Breast epithelium (tissue), 3 donors: ENCODE data around the gene ZNF407.

ENCODE experiments used
- POLR2A ChIP-seq: fragments of 450-650 bp; IDR thresholded peaks from one replicate; pipeline ENCODE4 v1.6.1; 2016; ENCODE audit warnings: antibody characterized with exemption, mild to moderate bottlenecking, moderate library complexity
- POLR2AphosphoS5 ChIP-seq, 3 donors: sonication (generic); formaldehyde crosslinking; IDR thresholded peaks; one replicate each; pipeline ENCODE4 v1.6.1; 2017; ENCODE audit warnings: antibody characterized with exemption in 3 of 3
- TF ChIP-seq, protein P1 (sequence below), 3 donors: fragments of 450-650 bp; IDR thresholded peaks; one replicate each; pipeline ENCODE4 v1.5.1; 2016 to 2017; ENCODE audit warnings: antibody characterized with exemption in 3 of 3, mild to moderate bottlenecking in 3 of 3, moderate library complexity in 3 of 3

DNA sequence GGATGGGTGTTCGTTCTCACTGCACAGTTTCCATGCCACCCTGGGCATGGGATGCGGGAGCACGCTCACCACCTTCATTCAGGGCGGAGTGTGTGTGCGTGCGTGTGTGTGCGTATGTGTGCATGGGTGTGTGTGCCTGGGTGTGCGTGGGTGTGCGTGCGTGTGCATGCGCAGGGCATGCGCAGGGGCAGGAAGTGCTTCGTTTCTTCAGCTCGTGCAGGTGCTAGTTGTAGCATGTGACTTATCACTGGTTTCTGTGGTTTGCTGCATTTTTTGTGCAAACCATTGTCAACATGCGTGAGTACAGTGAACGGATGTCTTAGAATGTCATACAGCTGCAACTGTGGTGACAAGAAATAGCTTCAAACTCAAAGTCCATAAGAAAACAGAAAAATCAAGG lies 431.8 kb downstream of the ZNF407 start:
- TF ChIP-seq POLR2AphosphoS5 (IDR thresholded peaks at IDR 0.05) (no peak), POLR2A (no peak)
- TF ChIP-seq, protein P1, sequence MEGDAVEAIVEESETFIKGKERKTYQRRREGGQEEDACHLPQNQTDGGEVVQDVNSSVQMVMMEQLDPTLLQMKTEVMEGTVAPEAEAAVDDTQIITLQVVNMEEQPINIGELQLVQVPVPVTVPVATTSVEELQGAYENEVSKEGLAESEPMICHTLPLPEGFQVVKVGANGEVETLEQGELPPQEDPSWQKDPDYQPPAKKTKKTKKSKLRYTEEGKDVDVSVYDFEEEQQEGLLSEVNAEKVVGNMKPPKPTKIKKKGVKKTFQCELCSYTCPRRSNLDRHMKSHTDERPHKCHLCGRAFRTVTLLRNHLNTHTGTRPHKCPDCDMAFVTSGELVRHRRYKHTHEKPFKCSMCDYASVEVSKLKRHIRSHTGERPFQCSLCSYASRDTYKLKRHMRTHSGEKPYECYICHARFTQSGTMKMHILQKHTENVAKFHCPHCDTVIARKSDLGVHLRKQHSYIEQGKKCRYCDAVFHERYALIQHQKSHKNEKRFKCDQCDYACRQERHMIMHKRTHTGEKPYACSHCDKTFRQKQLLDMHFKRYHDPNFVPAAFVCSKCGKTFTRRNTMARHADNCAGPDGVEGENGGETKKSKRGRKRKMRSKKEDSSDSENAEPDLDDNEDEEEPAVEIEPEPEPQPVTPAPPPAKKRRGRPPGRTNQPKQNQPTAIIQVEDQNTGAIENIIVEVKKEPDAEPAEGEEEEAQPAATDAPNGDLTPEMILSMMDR (IDR thresholded peaks at IDR 0.05), result no peak
